ENCODE results near the gene ANKRD12.

DNA sequence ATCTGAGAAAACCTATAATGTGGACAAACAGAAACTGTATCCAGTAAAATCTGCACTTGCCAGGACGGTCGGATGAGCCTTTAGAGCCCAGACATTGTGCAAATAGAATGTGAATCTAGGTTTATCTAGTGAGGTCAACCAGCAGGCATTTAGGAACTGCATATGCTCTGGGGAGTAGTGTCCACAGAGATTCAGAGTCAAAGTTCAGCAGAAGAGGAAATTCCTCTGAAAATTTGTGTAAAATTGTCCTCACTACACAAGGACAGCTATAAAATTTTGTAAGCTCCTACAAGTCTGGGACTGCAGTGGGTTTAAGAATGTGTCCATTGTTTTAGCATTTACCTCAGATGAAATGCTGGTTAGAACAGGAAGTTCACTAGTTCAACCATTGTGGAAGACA, 43.9 kb upstream of the ANKRD12 start:
- TF ChIP-seq, protein P1, sequence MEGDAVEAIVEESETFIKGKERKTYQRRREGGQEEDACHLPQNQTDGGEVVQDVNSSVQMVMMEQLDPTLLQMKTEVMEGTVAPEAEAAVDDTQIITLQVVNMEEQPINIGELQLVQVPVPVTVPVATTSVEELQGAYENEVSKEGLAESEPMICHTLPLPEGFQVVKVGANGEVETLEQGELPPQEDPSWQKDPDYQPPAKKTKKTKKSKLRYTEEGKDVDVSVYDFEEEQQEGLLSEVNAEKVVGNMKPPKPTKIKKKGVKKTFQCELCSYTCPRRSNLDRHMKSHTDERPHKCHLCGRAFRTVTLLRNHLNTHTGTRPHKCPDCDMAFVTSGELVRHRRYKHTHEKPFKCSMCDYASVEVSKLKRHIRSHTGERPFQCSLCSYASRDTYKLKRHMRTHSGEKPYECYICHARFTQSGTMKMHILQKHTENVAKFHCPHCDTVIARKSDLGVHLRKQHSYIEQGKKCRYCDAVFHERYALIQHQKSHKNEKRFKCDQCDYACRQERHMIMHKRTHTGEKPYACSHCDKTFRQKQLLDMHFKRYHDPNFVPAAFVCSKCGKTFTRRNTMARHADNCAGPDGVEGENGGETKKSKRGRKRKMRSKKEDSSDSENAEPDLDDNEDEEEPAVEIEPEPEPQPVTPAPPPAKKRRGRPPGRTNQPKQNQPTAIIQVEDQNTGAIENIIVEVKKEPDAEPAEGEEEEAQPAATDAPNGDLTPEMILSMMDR (IDR thresholded peaks at IDR 0.05; ENCODE audit: insufficient read depth, low read length, poor library complexity, severe bottlenecking), result no peak
- TF ChIP-seq EZH2phosphoT487 (conservative IDR thresholded peaks at IDR 0.05; ENCODE audit: low read length), result no peak
